T-cell (primary cell): ENCODE data around the gene NDUFA12. TPM values are rescaled to one million over a fixed set of nuclear protein-coding genes. Genes with fewer than 3 reads are reported as not detected.
A peak's percentile ranks its signal among the peaks of the same experiment; 100 is the strongest.

Source experiments
- ATAC-seq, 4 experiments: fragments of 200-7000 bp in 3 of 4; fragments of 150-1000 bp in 1 of 4; cut with Tn5 transposase; replicated peaks in 1 of 4; 1 replicate in 3 of 4; 2 replicates in 1 of 4; pipeline ENCODE4 v1.10.0; 2021; ENCODE audit warnings: moderate library complexity in 3 of 4, mild to moderate bottlenecking in 2 of 4, moderate number of reproducible peaks in 1 of 4
- CTCF ChIA-PET, 2 donors: fragments of 300-600 bp; sonication (Branson Sonifier 250); formaldehyde crosslinking; loops; one replicate each; lab custom pipeline; 2022; ENCODE audit warnings: antibody characterized with exemption in 2 of 2; lab: Charles Lee
- POLR2A ChIA-PET, 2 donors: fragments of 300-600 bp; sonication (Branson Sonifier 250); formaldehyde crosslinking; loops; one replicate each; lab custom pipeline; 2022; ENCODE audit warnings: antibody characterized with exemption in 2 of 2; lab: Charles Lee
- DNase-seq, 35 experiments: peaks; one replicate each; pipeline versions ENCODE4 v3.0.0 to v3.0.0-alpha.2; 2013 to 2023
- H3K27ac ChIP-seq: one replicate; pipeline ENCODE4 v1.5.1; 2013; ENCODE audit warnings: low read length
- H3K27me3 ChIP-seq, 2 experiments: replicated peaks in 1 of 2; 1 replicate in 1 of 2; 2 replicates in 1 of 2; pipeline versions ENCODE4 v1.6.1 to v1.7.0; 2013; ENCODE audit warnings: low read length in 1 of 2, mixed read lengths in 1 of 2; ENCODE audit not compliant: control insufficient read depth in 2 of 2, insufficient read depth in 2 of 2; ENCODE audit errors: extremely low read depth in 1 of 2
- H3K36me3 ChIP-seq, 2 donors: 1 replicate in 1 of 2; 2 replicates in 1 of 2; pipeline versions ENCODE4 v1.6.1 to v1.7.0; 2013; ENCODE audit warnings: low read length in 1 of 2; ENCODE audit not compliant: control insufficient read depth in 2 of 2, insufficient read depth in 1 of 2; ENCODE audit errors: extremely low read depth in 1 of 2
- H3K4me1 ChIP-seq, 2 experiments: 1 replicate in 1 of 2; 2 replicates in 1 of 2; pipeline versions ENCODE4 v1.6.1 to v1.7.0; 2013; ENCODE audit warnings: low read length in 2 of 2, mixed read lengths in 1 of 2; ENCODE audit not compliant: insufficient read depth in 2 of 2, control insufficient read depth in 1 of 2; ENCODE audit errors: extremely low read depth in 1 of 2
- H3K4me3 ChIP-seq, 2 donors: 1 replicate in 1 of 2; 2 replicates in 1 of 2; pipeline versions ENCODE4 v1.5.1 to v1.7.0; 2013; ENCODE audit warnings: mild to moderate bottlenecking in 2 of 2, low read length in 1 of 2, moderate library complexity in 1 of 2; ENCODE audit not compliant: control insufficient read depth in 1 of 2; ENCODE audit errors: extremely low read depth in 1 of 2
- H3K9me3 ChIP-seq: 2 replicates; pipeline ENCODE4 v1.7.0; 2013
- H3K27ac Mint-ChIP-seq, 2 donors: one replicate each; pipeline ENCODE4 v1.8.0; 2020 to 2021; ENCODE audit warnings: mild to moderate bottlenecking in 2 of 2, mixed read lengths in 2 of 2
- H3K27me3 Mint-ChIP-seq, 2 donors: one replicate each; pipeline ENCODE4 v1.8.0; 2021 to 2022; ENCODE audit warnings: mixed read lengths in 2 of 2
- H3K36me3 Mint-ChIP-seq: one replicate; pipeline ENCODE4 v1.8.0; 2021; ENCODE audit warnings: mixed read lengths
- H3K4me1 Mint-ChIP-seq, 3 donors: one replicate each; pipeline ENCODE4 v1.8.0; 2020 to 2022; ENCODE audit warnings: mixed read lengths in 3 of 3, mild to moderate bottlenecking in 1 of 3
- H3K4me3 Mint-ChIP-seq, 3 donors: one replicate each; pipeline ENCODE4 v1.8.0; 2020 to 2022; ENCODE audit warnings: mild to moderate bottlenecking in 3 of 3, mixed read lengths in 3 of 3, moderate library complexity in 3 of 3
- H3K9me3 Mint-ChIP-seq, 3 donors: one replicate each; pipeline ENCODE4 v1.8.0; 2020 to 2022; ENCODE audit warnings: mixed read lengths in 3 of 3
- WGBS: methylation state at CpG from one replicate; pipeline ENCODE4 v1.1.5; 2013; ENCODE audit warnings: missing lambda C conversion rate; ENCODE audit not compliant: insufficient coverage; 5-methylcytosine and 5-hydroxymethylcytosine counted together
- total RNA-seq, 35 experiments: library from RNA in 6 of 35; stranded (reverse) in 6 of 35; fragments of 120-200 nt in 1 of 35; gene quantifications; one replicate each; pipeline versions ENCODE4 v1.2.1 to v1.2.4 and lab custom pipeline; 2013 to 2026

NDUFA12 gene
- total RNA-seq, 5 donors from 2014 or later (not counting 1 experiment from before 2014, with no cell fraction given), result 56.2 to 120 (median 67.6) TPM

DNA sequence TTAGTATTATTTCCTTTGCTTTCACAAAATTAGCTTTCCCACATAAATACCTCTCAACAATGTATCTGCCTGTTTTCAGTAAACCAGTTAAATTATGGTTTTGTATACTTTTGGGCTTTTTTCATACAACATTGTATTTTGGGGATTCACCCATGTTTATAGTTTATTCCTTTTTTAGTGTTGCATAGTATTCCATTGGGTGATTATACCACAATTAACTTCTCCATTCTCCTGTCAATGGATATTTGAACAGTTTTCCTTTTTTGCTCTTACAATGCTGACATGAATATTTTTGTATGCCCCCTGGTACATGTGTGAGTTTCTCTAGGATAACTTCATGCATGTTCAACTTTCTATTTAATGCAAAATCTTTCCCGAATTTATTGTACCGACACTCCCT, 12.6 kb upstream of the NDUFA12 start:
- ATAC-seq, result no peak
- no peak overlapping the region for H3K4me3 ChIP-seq
- Mint-ChIP-seq H3K9me3 (peaks cover 3 to 6% (median 5%) of the 10 kb centered on the region in 3 donors), H3K4me1 (peaks cover 0 to 8% (median 3%) of the 10 kb centered on the region in 3 donors), H3K27me3 (no peaks in the 10 kb centered on the region), H3K36me3 (peaks cover 13% of the 10 kb centered on the region), H3K4me3 (no peak overlapping the region), H3K27ac (no peak overlapping the region)
- ChIA-PET POLR2A (no interaction called here), CTCF (interaction anchor here in 1 of 2 donors (0.5 kb wide), 1 partner anchor 59 kb away, joined by 3 read pairs; no protein-coding TSS in a partner anchor)
- H3K27ac ChIP-seq, result no peak overlapping the region
- no peak for DNase-seq
- no peaks in the 10 kb centered on the region for H3K36me3 ChIP-seq
- no peaks in the 10 kb centered on the region for H3K27me3 ChIP-seq
- no CpG with 5 or more reads among the region's 2 CpGs for WGBS
- no peaks in the 10 kb centered on the region for H3K9me3 ChIP-seq
- H3K4me1 ChIP-seq, result no peaks in the 10 kb centered on the region

- H3K27me3 Mint-ChIP-seq, result no peaks in the 10 kb centered on the region
- Histone ChIP-seq H3K27ac (no peak overlapping the region), H3K4me3 (no peak overlapping the region), H3K4me1 (no peaks in the 10 kb centered on the region), H3K9me3 (no peaks in the 10 kb centered on the region), H3K36me3 (no peaks in the 10 kb centered on the region), H3K27me3 (no peaks in the 10 kb centered on the region)
- DNase-seq (no peak), ATAC-seq (no peak)
- no peak overlapping the region for H3K27ac Mint-ChIP-seq
- peaks cover 0 to 17% (median 7%) of the 10 kb centered on the region in 3 donors for H3K4me1 Mint-ChIP-seq
- H3K36me3 Mint-ChIP-seq, result peaks cover 6% of the 10 kb centered on the region
- H3K9me3 Mint-ChIP-seq, result peaks cover 3 to 6% (median 5%) of the 10 kb centered on the region in 3 donors
- ChIA-PET CTCF (interaction anchor here in 1 of 2 donors (0.6 kb wide), 1 partner anchor 26 kb away, joined by 3 read pairs; no protein-coding TSS in a partner anchor), POLR2A (no interaction called here)
- H3K4me3 Mint-ChIP-seq, result no peak overlapping the region
These were observed 11.1 kb upstream of the NDUFA12 start for GRCh38 chr12:95014554-95014953.

DNA sequence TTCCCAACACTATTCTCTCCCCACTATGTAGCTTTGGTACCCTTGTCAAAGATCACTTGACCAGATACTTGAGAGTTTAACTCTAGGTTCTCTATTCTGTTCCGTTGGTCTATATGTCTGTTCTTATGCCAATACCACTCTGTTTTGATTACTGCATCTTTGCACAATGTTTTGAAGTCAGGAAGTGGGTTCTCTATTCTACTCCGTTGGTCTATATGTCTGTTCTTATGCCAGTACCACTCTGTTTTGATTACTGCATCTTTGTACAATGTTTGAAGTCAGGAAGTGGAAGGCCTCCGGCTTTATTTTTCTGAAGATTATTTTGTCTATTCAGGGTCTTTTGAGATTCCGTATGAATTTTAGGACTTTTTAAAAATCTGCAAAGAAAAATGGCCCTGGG, 2.7 kb upstream of the NDUFA12 start:
- Histone ChIP-seq H3K4me1 (peaks cover 15 to 21% of the 10 kb centered on the region in 2 experiments), H3K4me3 (no peak overlapping the region), H3K9me3 (no peaks in the 10 kb centered on the region), H3K27ac (no peak overlapping the region), H3K36me3 (no peaks in the 10 kb centered on the region), H3K27me3 (no peaks in the 10 kb centered on the region)
- no CpG with 5 or more reads among the region's 4 CpGs for WGBS
- ChIA-PET CTCF (interaction anchor here in 1 of 2 donors (0.5 kb wide), 1 partner anchor 513 kb away, joined by 4 read pairs; no protein-coding TSS in a partner anchor), POLR2A (no interaction called here)
- peaks cover 7 to 14% (median 8%) of the 10 kb centered on the region in 3 donors for H3K9me3 Mint-ChIP-seq
- H3K27ac Mint-ChIP-seq, result peak overlapping the region; percentile 60 to 80
- peaks cover 9% of the 10 kb centered on the region for H3K36me3 Mint-ChIP-seq
- DNase-seq, result no peak
- no peaks in the 10 kb centered on the region for H3K27me3 Mint-ChIP-seq
- H3K4me1 Mint-ChIP-seq, result peaks cover 39 to 43% (median 41%) of the 10 kb centered on the region in 3 donors
- H3K4me3 Mint-ChIP-seq, result peak overlapping the region in 2 of 3 donors; percentile 3 to 87
- peak in 1 of 4 experiments; percentile 11 for ATAC-seq

- POLR2A ChIA-PET, result interaction anchor here (0.6 to 0.7 kb wide), 5 partner anchors 13 to 862 kb away, joined by 3 to 10 read pairs (median 4); partner anchors contain the start of gene METAP2 (in 1 of the 2)
- Histone ChIP-seq H3K4me3 (no peak overlapping the region), H3K4me1 (peaks cover 22 to 26% of the 10 kb centered on the region in 2 experiments), H3K27me3 (no peaks in the 10 kb centered on the region), H3K9me3 (no peaks in the 10 kb centered on the region), H3K27ac (no peak overlapping the region), H3K36me3 (peaks cover 0 to 9% of the 10 kb centered on the region in 2 donors)
- H3K4me3 Mint-ChIP-seq, result peak overlapping the region; percentile 45 to 95 (median 87)
- CTCF ChIA-PET, result interaction anchor here (0.6 to 1.3 kb wide), 5 partner anchors 15 to 1615 kb away, joined by 3 to 4 read pairs (median 3); no protein-coding TSS in a partner anchor
- WGBS, result no CpG with 5 or more reads among the region's 2 CpGs
- H3K27me3 Mint-ChIP-seq, result no peaks in the 10 kb centered on the region
- H3K9me3 Mint-ChIP-seq, result peaks cover 7 to 14% (median 8%) of the 10 kb centered on the region in 3 donors
- peaks cover 46 to 55% (median 53%) of the 10 kb centered on the region in 3 donors for H3K4me1 Mint-ChIP-seq
- peaks cover 15% of the 10 kb centered on the region for H3K36me3 Mint-ChIP-seq
- no peak for ATAC-seq
- DNase-seq, result no peak
- H3K27ac Mint-ChIP-seq, result peak overlapping the region; percentile 5 to 94
These were observed 1.1 kb upstream of the NDUFA12 start for GRCh38 chr12:95004610-95005009.

- peak overlapping the region; percentile 87 to 95 (median 91) for H3K4me3 Mint-ChIP-seq
- peaks cover 22% of the 10 kb centered on the region for H3K36me3 Mint-ChIP-seq
- peaks cover 54 to 62% (median 60%) of the 10 kb centered on the region in 3 donors for H3K4me1 Mint-ChIP-seq
- peak overlapping the region; percentile 93 to 94 for H3K27ac Mint-ChIP-seq
- Histone ChIP-seq H3K9me3 (no peaks in the 10 kb centered on the region), H3K4me1 (peaks cover 26% of the 10 kb centered on the region in 2 experiments), H3K27ac (peak overlapping the region; percentile 87), H3K36me3 (peaks cover 0 to 9% of the 10 kb centered on the region in 2 donors), H3K4me3 (peak overlapping the region; percentile 89), H3K27me3 (no peaks in the 10 kb centered on the region)
- H3K9me3 Mint-ChIP-seq, result peaks cover 7 to 10% (median 8%) of the 10 kb centered on the region in 3 donors
- POLR2A ChIA-PET, result interaction anchor here (0.5 to 1.4 kb wide), 9 partner anchors 13 to 863 kb away, joined by 3 to 19 read pairs (median 4); partner anchors contain the start of genes FGD6 (in 1 of the 2), METAP2 (in 1 of the 2) and VEZT (in 1 of the 2)
- DNase-seq (no peak), ATAC-seq (no peak)
- H3K27me3 Mint-ChIP-seq, result no peaks in the 10 kb centered on the region
- CTCF ChIA-PET, result interaction anchor here (0.6 to 1.3 kb wide), 7 partner anchors 14 to 1614 kb away, joined by 3 to 4 read pairs (median 3); partner anchors contain the start of gene NR2C1 (in 1 of the 2)
- no CpG with 5 or more reads among the region's 15 CpGs for WGBS
These were observed 400 bp upstream of the NDUFA12 start for GRCh38 chr12:95003921-95004272.

- no CpG with 5 or more reads among the region's 3 CpGs for WGBS
- ChIA-PET CTCF (interaction anchor here (1.3 kb wide), 2 partner anchors 14 to 70 kb away, joined by 4 read pairs; partner anchors contain the start of gene NR2C1 (in 1 of the 2)), POLR2A (interaction anchor here (1.2 to 1.4 kb wide), 2 partner anchors 13 to 215 kb away, joined by 3 to 19 read pairs; partner anchors contain the start of genes FGD6 (in 1 of the 2) and VEZT (in 1 of the 2))
- peaks cover 0 to 9% of the 10 kb centered on the region in 2 donors for H3K36me3 ChIP-seq
- H3K4me3 Mint-ChIP-seq, result peak overlapping the region; percentile 87 to 95 (median 91)
- H3K4me1 Mint-ChIP-seq, result peaks cover 65 to 73% (median 72%) of the 10 kb centered on the region in 3 donors
- ATAC-seq (no peak), DNase-seq (no peak)
- peak overlapping the region; percentile 89 for H3K4me3 ChIP-seq
- H3K27me3 ChIP-seq, result no peaks in the 10 kb centered on the region
- H3K27me3 Mint-ChIP-seq, result no peaks in the 10 kb centered on the region
- peaks cover 31% of the 10 kb centered on the region for H3K36me3 Mint-ChIP-seq
- peaks cover 7 to 10% (median 8%) of the 10 kb centered on the region in 3 donors for H3K9me3 Mint-ChIP-seq
- H3K27ac ChIP-seq, result peak overlapping the region; percentile 87
- no peaks in the 10 kb centered on the region for H3K9me3 ChIP-seq
- H3K4me1 ChIP-seq, result peaks cover 26% of the 10 kb centered on the region in 2 experiments
- peak overlapping the region; percentile 93 to 94 for H3K27ac Mint-ChIP-seq
These were observed 743 bp downstream of the NDUFA12 start for GRCh38 chr12:95002754-95003153.
